Transverse colon (tissue), 4 donors: Measurements from ENCODE around the gene LBHD2. TPM values are rescaled to one million over a fixed set of nuclear protein-coding genes. Genes with fewer than 3 reads are reported as not detected.
A peak's percentile ranks its signal among the peaks of the same experiment; 100 is the strongest.

Experiments
- DNase-seq: peaks from one replicate; pipeline ENCODE4 v3.0.0-alpha.2; 2019
- H3K27ac ChIP-seq, 4 donors: fragments of 200-600 bp; sonication (generic); 2 replicates each; pipeline ENCODE4 v1.5.1; 2016 to 2018; ENCODE audit warnings: inconsistent platforms in 4 of 4
- H3K27me3 ChIP-seq: fragments of 200-600 bp; sonication (generic); 2 replicates; pipeline ENCODE4 v1.5.1; 2017; ENCODE audit warnings: inconsistent platforms
- H3K36me3 ChIP-seq, 4 donors: fragments of 200-600 bp; sonication (generic); 2 replicates each; pipeline ENCODE4 v1.5.1; 2017 to 2019; ENCODE audit warnings: inconsistent platforms in 4 of 4
- H3K4me1 ChIP-seq, 4 donors: fragments of 200-600 bp; sonication (generic); 2 replicates each; pipeline ENCODE4 v1.5.1; 2017 to 2020; ENCODE audit warnings: inconsistent platforms in 4 of 4
- H3K4me3 ChIP-seq, 4 donors: fragments of 200-600 bp; sonication (generic); 1 replicate in 1 of 4; 2 replicates in 3 of 4; pipeline versions ENCODE4 v1.5.1 to v1.6.1; 2017 to 2019; ENCODE audit warnings: inconsistent platforms in 4 of 4
- H3K9me3 ChIP-seq, 2 donors: fragments of 200-600 bp; sonication (generic); 2 replicates each; pipeline ENCODE4 v1.5.1; 2017 to 2019; ENCODE audit warnings: inconsistent platforms in 2 of 2
- CTCF ChIP-seq, 5 experiments: fragments of 200-600 bp in 3 of 5; fragments of 450-650 bp in 2 of 5; sonication (generic) in 3 of 5; IDR thresholded peaks; 1 replicate in 2 of 5; 2 replicates in 3 of 5; pipeline ENCODE4 v1.5.1; 2016 to 2017; ENCODE audit warnings: antibody characterized with exemption in 5 of 5, inconsistent platforms in 3 of 5, mild to moderate bottlenecking in 2 of 5, moderate library complexity in 1 of 5
- EP300 ChIP-seq: sonication (generic); formaldehyde crosslinking; IDR thresholded peaks from one replicate; pipeline ENCODE4 v1.6.1; 2017; ENCODE audit warnings: antibody characterized with exemption, low read depth
- POLR2A ChIP-seq: fragments of 450-650 bp; IDR thresholded peaks from one replicate; pipeline ENCODE4 v1.6.1; 2016; ENCODE audit warnings: antibody characterized with exemption, mild to moderate bottlenecking, moderate library complexity
- POLR2AphosphoS5 ChIP-seq, 3 donors: sonication (generic); formaldehyde crosslinking; IDR thresholded peaks; one replicate each; pipeline ENCODE4 v1.6.1; 2016; ENCODE audit warnings: antibody characterized with exemption in 3 of 3
- WGBS, 2 donors: methylation state at CpG; one replicate each; pipeline ENCODE4 v1.1.5; 2018; ENCODE audit warnings: low coverage in 1 of 2; 5-methylcytosine and 5-hydroxymethylcytosine counted together
- in situ Hi-C, 4 donors: fragments of 200-750 bp; cut with MboI; loops; one replicate each; pipeline versions ENCODE4 v1.15.0 to v1.15.1; 2017; ENCODE audit warnings: low sequenced_read_pairs in 3 of 4, low pct_ligation_motif_present in 1 of 4, low pct_unique_long_range_greater_than_20kb in 1 of 4
- intact Hi-C: fragments of 100-400 bp; cut with DNase I; formaldehyde crosslinking; loops from one replicate; pipeline ENCODE4 v1.15.1; 2023; ENCODE audit warnings: low total_unique reads
- total RNA-seq, 4 donors: library from RNA; depleted of rRNA; stranded (reverse); fragments of >200 nt; gene quantifications; one replicate each; pipeline ENCODE4 v1.1.0, GENCODE V29; 2016

Gene LBHD2
- total RNA-seq, 4 donors from 2014 or later = not detected

GRCh38 chr14:103091041-103091882 lies 7.3 kb downstream of the LBHD2 start:
- DNase-seq = peak; percentile 85
- WGBS, 2 donors = 3 to 13% methylated on average over 3 to 54 of the region's 69 CpGs
- intact Hi-C loops (no loop called here), in situ Hi-C loops (loop anchor here in 1 of 4 donors (25.0 kb wide), 1 partner anchor 196 kb away; no protein-coding TSS in a partner anchor)
- TF ChIP-seq CTCF (IDR thresholded peaks at IDR 0.05) = peak; percentile 37 to 64 (median 60)
- TF ChIP-seq POLR2AphosphoS5 (IDR thresholded peaks at IDR 0.05) = no peak
- peak overlapping the region; percentile 10 to 51 (median 22) for H3K27ac ChIP-seq
- peak overlapping the region; percentile 31 to 53 (median 39) for H3K4me3 ChIP-seq
- no peaks in the 10 kb centered on the region for H3K27me3 ChIP-seq
- H3K9me3 ChIP-seq = no peaks in the 10 kb centered on the region
- H3K36me3 ChIP-seq = no peaks in the 10 kb centered on the region
- peaks cover 4 to 36% (median 17%) of the 10 kb centered on the region in 4 donors for H3K4me1 ChIP-seq

GRCh38 chr14:103091883-103092222 lies 7.8 kb downstream of the LBHD2 start:
- H3K27ac ChIP-seq = peak overlapping the region; percentile 10 to 51 (median 22)
- intact Hi-C loops = no loop called here
- DNase-seq = no peak
- in situ Hi-C loops = loop anchor here in 1 of 4 donors (25.0 kb wide), 1 partner anchor 195 kb away; no protein-coding TSS in a partner anchor
- H3K36me3 ChIP-seq = no peaks in the 10 kb centered on the region
- H3K9me3 ChIP-seq = no peaks in the 10 kb centered on the region
- TF ChIP-seq POLR2AphosphoS5 (IDR thresholded peaks at IDR 0.05) (no peak), CTCF (IDR thresholded peaks at IDR 0.05) (peak in 2 of 5 experiments; percentile 4 to 20)
- peak overlapping the region; percentile 31 to 53 (median 39) for H3K4me3 ChIP-seq
- WGBS, 2 donors = 59% methylated on average over 6 of the region's 9 CpGs; no CpG with 5 or more reads in 1 of the 2 donors
- H3K4me1 ChIP-seq = peaks cover 4 to 36% (median 17%) of the 10 kb centered on the region in 4 donors
- H3K27me3 ChIP-seq = no peaks in the 10 kb centered on the region

GRCh38 chr14:103093856-103094405 lies 9.9 kb downstream of the LBHD2 start:
- Histone ChIP-seq H3K4me1 (peaks cover 4 to 36% (median 18%) of the 10 kb centered on the region in 4 donors), H3K4me3 (peak overlapping the region in 2 of 4 donors; percentile 40 to 43), H3K27ac (peak overlapping the region; percentile 84 to 87 (median 86)), H3K36me3 (no peaks in the 10 kb centered on the region), H3K27me3 (no peaks in the 10 kb centered on the region), H3K9me3 (no peaks in the 10 kb centered on the region)
- DNase-seq = no peak
- 67% methylated on average over 1 to 13 of the region's 13 CpGs for WGBS, 2 donors
- in situ Hi-C loops = loop anchor here in 1 of 4 donors (25.0 kb wide), 1 partner anchor 193 kb away; no protein-coding TSS in a partner anchor
- intact Hi-C loops = no loop called here
- no peak for TF ChIP-seq POLR2AphosphoS5 (IDR thresholded peaks at IDR 0.05)
- no peak for TF ChIP-seq EP300
- no peak for TF ChIP-seq POLR2A
- TF ChIP-seq CTCF (IDR thresholded peaks at IDR 0.05) = no peak

GRCh38 chr14:103094406-103095209 lies 10.6 kb downstream of the LBHD2 start, which contains the start of gene EXOC3L4:
TSS of gene EXOC3L4 (plus strand) at chr14:103094725. CDS start at chr14:103100220, 5,495 bp downstream.
- intact Hi-C loops (no loop called here), in situ Hi-C loops (loop anchor here in 1 of 4 donors (25.0 kb wide), 1 partner anchor 193 kb away; no protein-coding TSS in a partner anchor)
- H3K27ac ChIP-seq = peak within 1 kb of the TSS; percentile 84 to 87 (median 86)
- no peaks in the 10 kb centered on the region for H3K36me3 ChIP-seq
- peak within 1 kb of the TSS in 3 of 4 donors; percentile 21 to 43 (median 40) for H3K4me3 ChIP-seq
- peak; percentile 69 for DNase-seq
- no peaks in the 10 kb centered on the region for H3K27me3 ChIP-seq
- no peaks in the 10 kb centered on the region for H3K9me3 ChIP-seq
- TF ChIP-seq POLR2A (peak; percentile 37), POLR2AphosphoS5 (IDR thresholded peaks at IDR 0.05) (peak in 2 of 3 donors; percentile 27 to 46), EP300 (no peak), CTCF (IDR thresholded peaks at IDR 0.05) (no peak)
- H3K4me1 ChIP-seq = peaks cover 4 to 36% (median 20%) of the 10 kb centered on the region in 4 donors
- 48 to 60% methylated on average over 2 to 18 of the region's 23 CpGs for WGBS, 2 donors
